WERI-Rb-1 (cell line): ENCODE results near the gene SFXN5.

Experiments used
- DNase-seq: peaks from one replicate; pipeline ENCODE4 v3.0.0-alpha.2; 2020
- H3K27ac ChIP-seq: fragments of 250-450 bp; sonication (Bioruptor Pico); 2 replicates; pipeline ENCODE4 v1.5.1; 2020; ENCODE audit warnings: mild to moderate bottlenecking, moderate library complexity
- H3K27me3 ChIP-seq: fragments of 250-450 bp; sonication (Bioruptor Pico); 2 replicates; pipeline ENCODE4 v1.5.1; 2021; ENCODE audit warnings: mild to moderate bottlenecking, low read depth, moderate library complexity; ENCODE audit not compliant: insufficient read depth, severe bottlenecking
- H3K36me3 ChIP-seq: fragments of 250-450 bp; sonication (Bioruptor Pico); 2 replicates; pipeline ENCODE4 v1.5.1; 2020; ENCODE audit warnings: mild to moderate bottlenecking, moderate library complexity
- H3K4me3 ChIP-seq: 2 replicates; pipeline ENCODE4 v1.5.1; 2011; ENCODE audit warnings: low read depth, mild to moderate bottlenecking, control low read depth, low read length
- H3K9me3 ChIP-seq: fragments of 250-450 bp; sonication (Bioruptor Pico); 2 replicates; pipeline ENCODE4 v1.5.1; 2021; ENCODE audit warnings: mild to moderate bottlenecking, moderate library complexity; ENCODE audit not compliant: severe bottlenecking
- CTCF ChIP-seq: IDR thresholded peaks from 2 replicates; pipeline ENCODE4 v1.5.1; 2011; ENCODE audit warnings: low read depth, mild to moderate bottlenecking, control low read depth, inconsistent platforms, low read length

The SFXN5 gene

GRCh38 chr2:72920318-72921087 is 151.0 kb downstream of the SFXN5 start:
- Histone ChIP-seq H3K27me3 (peaks cover 24% of the 10 kb centered on the region), H3K27ac (no peak overlapping the region), H3K9me3 (peaks cover 7% of the 10 kb centered on the region), H3K36me3 (peaks cover 19% of the 10 kb centered on the region), H3K4me3 (peak overlapping the region; percentile 22)
- TF ChIP-seq CTCF = no peak
- DNase-seq = no peak

DNA sequence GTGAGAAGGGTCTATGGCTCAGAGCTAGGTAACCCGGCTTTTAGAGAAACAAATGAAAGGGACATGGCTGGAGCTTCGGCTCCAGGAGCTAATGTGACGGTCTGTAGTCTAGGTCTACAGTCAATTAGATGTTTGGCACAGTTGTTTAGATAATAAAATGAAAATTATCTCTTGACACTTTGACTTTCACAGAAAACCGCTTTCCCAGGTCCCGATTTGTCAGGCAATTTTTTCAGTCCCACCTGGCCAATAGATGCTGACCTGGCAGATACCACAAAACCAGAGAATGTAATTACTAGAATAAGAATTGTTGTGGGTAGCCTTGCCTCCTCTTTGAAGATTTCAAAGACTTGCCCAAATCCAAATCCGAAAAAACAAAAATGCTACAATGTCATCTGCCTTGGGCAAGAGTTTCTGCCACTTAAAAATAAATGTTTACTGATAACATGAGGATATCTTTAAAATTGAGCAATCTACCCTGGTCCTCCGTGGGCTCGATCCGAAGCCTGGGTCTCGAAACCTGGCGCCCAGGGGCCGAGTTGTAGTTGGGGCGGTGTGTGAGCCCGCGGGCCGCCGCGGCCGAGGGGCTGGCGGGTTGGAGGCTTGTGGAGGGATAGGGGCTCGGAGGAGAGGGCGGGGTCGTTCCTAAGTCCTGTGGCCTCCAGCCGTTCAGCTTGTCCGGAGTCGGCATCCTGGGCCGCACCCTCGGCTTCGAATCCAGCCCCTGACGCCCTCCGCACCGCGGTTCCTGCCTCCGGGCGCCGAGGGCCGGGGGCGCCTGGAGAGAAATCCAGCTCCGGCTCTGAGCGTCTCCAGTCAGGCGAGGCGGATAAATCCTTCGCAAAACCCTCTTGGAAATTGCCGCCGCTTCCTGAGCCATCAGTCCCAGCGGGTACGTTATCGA is 151.8 kb downstream of the SFXN5 start:
- Histone ChIP-seq H3K27me3 (peaks cover 32% of the 10 kb centered on the region), H3K27ac (no peak overlapping the region), H3K4me3 (peak overlapping the region; percentile 59), H3K36me3 (peaks cover 16% of the 10 kb centered on the region), H3K9me3 (peaks cover 7% of the 10 kb centered on the region)
- TF ChIP-seq CTCF = no peak
- peak; percentile 65 for DNase-seq

- peak; percentile 56 for DNase-seq
- H3K36me3 ChIP-seq = peaks cover 14% of the 10 kb centered on the region
- H3K4me3 ChIP-seq = peak overlapping the region; percentile 59
- peak overlapping the region; percentile 65 for H3K27ac ChIP-seq
- no peak for TF ChIP-seq CTCF
- peaks cover 7% of the 10 kb centered on the region for H3K9me3 ChIP-seq
- peaks cover 32% of the 10 kb centered on the region for H3K27me3 ChIP-seq
These were observed 153.5 kb downstream of the SFXN5 start for GRCh38 chr2:72917877-72918553.

DNA sequence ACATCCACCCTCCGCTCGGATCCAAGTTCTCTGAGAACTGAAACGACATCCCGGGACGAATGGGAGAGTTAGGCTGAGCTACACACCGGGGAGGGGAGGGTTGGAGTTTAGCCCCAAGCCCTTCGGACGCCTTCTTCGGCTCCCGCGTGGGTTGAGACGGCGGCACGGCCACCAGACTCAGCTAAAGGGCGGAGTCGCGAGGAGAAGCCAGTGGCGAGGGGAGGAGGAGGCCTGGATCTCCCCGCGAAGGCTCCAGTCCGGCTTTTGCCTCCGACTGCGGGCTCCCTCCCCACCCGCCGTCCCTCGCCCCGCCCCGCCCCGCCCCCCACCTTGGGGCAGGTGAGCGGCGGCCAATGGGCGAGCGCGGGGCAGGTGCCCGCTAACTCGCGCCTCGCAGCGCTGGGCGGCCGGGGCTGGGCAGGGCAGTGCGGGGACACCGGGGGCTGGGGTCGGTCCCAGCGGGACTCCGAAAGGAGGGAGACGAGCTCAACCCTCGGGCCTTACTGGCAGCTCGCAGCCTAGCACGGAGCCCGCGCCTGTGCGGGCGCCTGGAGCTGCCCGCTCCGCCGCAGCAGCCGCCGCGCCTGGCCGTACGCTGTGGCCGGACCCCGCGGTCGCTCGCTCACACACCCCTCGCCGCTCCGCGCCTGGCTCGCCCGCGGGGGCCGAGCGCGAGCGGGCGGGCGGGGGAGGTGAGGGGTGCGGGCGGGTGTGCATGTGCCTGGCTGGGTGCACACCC is 154.2 kb downstream of the SFXN5 start, which contains the start of gene EMX1:
TSS of gene EMX1 (plus strand) at position 382 of the 739 bp plus-strand sequence. CDS start at position 716, 334 bp downstream.
- TF ChIP-seq CTCF = no peak
- Histone ChIP-seq H3K4me3 (peak within 1 kb of the TSS; percentile 59), H3K27me3 (peaks cover 32% of the 10 kb centered on the region), H3K27ac (peak within 1 kb of the TSS; percentile 65), H3K9me3 (peaks cover 7% of the 10 kb centered on the region), H3K36me3 (peaks cover 14% of the 10 kb centered on the region)
- DNase-seq = peak; percentile 93

DNA sequence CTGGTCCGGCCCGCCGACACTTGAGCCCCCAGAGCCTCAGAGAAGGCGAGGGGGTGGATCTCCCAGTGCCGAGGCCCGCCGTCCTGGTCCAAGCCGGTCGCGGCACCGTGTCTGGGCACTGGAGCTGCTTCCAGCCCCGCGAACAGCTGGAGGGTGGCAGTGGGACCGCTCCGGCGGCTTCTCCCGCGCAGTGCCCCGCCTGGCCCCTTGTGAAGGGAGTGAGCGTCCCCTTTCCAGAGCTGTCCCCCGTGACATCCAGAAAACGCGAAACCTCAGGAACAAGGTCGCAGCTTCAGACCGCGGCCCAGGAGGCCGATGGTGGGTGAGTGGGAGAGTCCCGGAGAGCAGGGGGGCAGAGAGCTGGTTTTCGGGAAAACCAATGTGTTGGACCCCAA is 154.8 kb downstream of the SFXN5 start:
- DNase-seq = no peak
- Histone ChIP-seq H3K27ac (peak overlapping the region; percentile 56), H3K36me3 (peaks cover 12% of the 10 kb centered on the region), H3K4me3 (peak overlapping the region; percentile 55), H3K9me3 (peaks cover 7% of the 10 kb centered on the region), H3K27me3 (peaks cover 32% of the 10 kb centered on the region)
- TF ChIP-seq CTCF = no peak
